ELR (cell line): ENCODE measurements around the gene BCL2L12.

Source experiments
- DNase-seq: peaks from one replicate; pipeline ENCODE4 v3.0.0-alpha.2; 2015; ENCODE audit warnings: low read depth

Gene BCL2L12

DNA sequence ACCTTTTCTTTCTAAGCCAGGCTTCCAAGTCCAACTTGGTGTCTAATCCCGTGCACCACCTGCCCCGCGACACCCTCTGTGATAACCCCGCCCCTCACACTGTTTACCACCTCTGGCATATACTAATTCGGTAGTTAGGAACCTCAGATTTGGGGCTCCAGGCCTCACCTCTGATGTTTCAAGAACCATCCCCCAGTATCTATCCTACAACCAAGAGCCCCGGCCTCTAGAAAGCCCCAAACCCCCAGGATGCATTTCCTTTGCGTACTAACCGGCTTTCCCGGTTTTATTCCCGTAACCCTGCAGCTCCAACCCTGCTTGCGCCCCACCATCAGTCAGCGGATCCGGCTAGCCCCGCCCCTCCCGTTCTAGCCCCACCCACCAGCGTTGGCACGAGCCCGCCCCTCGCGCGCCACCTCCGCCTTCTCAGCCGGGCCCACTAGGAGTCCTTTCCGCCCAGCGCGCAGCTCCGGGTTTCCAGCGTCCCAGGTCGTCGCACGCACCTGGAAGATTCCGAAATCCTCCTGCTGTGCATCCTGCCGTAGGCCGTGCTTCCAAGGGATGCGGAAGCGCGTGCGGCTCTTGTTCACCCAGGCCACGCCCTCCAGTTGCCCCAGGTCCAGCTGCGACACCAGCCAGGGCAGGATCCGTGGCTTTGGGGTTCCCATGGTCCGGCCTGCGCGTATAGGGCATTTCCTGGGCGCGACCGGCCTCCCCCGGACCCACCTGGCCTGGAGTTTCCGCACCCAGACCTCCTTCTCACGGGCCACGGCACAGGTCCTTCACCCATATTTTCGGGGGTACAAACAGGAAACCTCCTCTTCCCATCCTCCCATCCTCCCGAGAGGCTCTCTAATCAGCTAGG lies 1.3 kb upstream of the BCL2L12 start:
- DNase-seq: peak; percentile 86

DNA sequence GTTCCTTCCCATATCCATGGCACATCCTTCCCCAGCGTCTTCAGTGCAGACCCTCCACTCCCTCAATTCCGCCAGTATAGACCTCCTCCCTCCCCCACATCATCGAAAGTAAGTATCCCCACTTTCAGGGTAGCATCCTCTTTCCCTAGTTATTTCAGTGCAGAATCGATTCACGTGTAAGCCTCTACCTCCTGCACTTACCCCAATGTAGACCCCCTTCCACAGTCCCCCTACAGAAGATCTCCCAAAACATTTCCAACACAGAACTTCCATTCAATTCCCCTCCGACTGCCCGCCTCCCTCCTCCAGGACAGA lies 740 bp upstream of the BCL2L12 start:
- DNase-seq: no peak

DNA sequence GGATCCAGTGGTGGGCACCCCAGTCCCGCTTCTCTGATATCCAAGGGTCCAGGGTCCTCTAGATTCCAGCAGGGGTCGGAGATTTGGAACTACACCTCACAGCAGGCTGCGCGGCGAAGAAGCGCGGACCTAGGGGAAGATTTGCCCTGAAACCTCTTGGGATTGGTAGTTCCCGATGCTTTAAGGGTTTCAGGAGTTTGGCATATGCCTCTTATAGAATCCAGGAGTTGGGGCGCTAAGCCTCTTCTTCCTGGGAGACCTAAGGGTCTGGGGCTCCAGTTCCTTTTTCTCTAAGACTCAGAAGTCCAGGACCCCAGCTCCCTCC lies 349 bp downstream of the BCL2L12 start:
- DNase-seq: no peak

DNA sequence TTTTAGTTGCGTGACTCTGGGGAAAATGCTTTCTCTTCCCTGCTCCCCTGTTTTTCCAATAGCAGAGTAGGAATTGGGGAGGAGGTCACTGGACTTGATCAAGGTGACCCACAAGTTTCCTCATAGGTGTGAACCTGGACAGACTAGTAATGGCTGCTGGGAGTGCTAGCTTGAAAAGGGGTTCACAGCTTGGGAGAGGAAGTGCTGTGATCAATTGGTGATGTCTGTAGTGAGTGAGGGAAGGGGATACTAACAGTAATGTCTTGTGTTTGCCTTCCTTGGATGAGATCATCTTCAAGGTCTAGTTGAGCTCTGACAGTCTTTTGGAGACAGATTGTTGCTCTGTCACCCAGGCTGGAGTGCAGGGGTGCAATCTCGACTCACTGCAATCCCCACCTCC lies 1.7 kb downstream of the BCL2L12 start:
- no peak for DNase-seq

DNA sequence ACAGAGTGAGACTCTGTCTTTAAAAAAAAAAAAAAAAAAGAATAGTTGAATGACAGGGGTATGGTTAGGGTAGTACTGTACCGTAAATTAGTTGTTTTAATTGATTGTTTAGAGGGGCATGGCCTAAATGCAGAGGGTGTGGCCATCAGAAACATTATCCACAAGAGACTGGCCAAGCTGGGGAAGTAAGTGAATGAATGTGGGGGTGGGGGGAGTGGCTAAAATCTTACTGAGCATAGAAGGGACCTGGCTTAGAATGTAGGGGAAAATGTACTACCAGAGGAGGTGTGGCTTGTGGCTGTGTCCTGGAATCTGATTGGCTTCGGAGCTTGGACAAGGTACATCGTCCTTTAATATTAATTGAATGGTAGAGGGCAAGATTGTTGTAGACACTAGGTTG lies 3.8 kb downstream of the BCL2L12 start:
- no peak for DNase-seq

DNA sequence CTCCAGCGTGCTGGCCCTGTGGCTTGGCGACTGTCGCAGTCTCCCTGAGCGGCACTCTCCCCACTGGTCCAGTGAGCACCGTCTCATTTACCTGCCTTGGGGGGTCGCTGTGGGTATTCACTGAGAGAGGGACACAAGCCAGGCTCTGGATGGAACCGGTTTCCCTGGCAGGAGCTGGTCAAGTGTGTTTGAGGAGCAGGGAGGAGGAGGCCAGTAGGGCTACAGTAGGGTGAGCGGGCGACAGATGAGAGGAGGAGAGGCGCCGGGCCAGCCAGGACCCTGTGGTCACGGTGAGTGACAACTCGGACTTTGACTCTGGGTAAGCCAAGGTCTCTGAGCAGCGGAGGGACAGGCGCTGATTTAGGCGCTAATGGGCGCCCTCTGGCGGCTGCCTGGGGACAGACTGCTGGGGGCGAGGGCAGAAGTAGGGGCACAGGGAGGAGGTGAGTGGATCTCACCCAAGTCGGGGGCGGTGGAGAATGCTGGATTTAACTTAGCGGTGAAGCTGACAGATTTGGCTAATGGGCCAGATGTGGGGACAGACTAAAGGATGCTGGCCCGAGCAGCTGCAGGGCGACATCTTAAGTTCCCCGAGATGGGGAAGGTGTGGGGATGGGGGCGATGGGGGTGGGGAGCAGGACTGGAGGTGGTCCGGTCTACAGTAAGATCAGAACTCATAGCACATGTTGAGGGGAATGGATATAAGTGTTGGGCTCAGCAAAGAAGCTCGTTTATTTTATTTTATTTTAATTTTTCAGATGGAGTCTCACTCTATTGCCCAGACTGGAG lies 6.6 kb downstream of the BCL2L12 start:
- peak; percentile 75 for DNase-seq

DNA sequence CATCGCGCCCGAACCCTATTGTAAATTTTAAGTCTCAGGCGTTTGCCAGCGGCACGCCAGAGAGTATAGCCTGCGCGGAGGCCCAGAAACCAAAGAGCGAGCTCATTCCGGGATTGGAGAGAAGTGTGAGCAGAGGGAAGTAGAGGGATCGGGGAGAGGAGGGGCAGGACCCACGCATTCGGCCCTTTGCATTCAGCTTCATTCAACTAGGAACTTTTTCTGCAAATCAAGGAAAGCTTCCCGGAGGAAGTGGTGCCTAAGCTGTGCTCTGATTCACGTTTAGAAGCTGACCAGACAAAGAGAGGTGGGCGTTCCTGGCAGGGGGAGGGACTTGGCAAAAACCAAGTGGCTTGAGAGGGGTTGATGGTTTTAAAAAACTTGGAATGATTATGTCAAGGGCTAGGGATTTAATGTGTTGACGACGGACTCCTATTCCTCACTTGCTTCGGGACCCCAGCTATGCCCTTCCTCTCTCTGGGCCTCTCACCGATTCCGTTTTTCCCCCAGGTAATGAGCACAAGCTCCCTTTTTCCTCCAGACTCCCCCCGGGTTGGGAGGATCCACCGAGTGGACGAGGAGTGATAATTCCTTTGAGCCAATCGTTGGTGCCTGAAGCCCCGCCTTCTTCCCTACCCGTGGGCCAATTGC lies 10.5 kb downstream of the BCL2L12 start:
- DNase-seq: peak; percentile 92

DNA sequence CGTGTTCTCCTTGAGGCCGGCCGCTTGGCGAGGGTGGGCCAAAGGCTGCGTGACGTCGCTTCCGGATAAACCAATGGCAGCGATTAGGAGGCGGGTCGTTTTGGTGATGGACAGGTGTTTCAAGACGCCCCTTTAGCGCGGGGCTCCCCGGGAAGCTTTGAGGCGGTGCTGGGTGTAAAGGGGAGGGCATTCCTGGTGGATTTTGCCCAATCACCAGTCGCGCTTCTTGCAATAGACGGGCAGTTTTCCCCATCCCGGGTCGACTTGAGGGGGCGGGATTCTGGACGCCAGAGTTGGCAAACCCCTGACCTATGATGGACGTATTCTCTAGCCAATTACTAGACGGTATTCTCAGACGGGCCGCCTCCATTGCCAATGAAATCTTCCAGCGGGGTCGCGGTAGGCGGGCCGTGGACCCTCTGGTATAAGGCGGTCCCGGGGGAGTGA lies 11.1 kb downstream of the BCL2L12 start:
- peak; percentile 100 for DNase-seq

DNA sequence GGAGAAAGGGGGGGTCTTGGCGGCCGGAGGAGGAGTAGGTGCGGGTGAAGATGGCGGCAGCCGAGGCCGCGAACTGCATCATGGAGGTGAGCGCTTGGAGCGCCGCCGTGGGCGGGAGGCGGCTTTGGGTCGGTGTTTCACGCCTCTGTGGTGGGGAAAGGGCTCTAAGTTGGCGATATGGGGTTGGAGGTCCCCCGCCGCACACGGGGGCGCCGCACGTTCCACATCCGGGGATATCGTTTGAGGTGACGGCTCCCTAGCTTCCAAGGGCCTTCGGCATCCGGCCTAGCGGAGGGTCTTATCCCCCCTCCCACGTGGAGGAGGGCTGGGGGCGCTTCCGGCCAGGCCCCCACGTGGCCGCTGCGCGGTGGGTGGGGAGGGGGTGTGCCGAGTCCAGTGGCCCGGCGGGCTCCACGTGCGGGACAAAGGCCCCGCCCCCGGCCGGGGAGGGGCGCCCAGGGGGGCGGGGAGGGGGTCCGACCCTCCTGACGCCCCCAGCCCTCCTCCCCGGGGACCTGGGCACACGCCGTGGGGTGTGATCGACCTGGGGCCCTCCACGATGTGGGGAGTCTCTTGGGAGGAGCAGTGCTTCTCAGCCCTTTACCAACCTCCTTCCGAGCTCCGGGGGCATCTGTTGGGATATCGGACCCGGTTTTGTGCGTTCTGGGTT lies 11.6 kb downstream of the BCL2L12 start, which contains the start of gene PRMT1:
Gene PRMT1, plus strand, starts transcription at position 41 of the 670 bp plus-strand sequence. Its CDS starts 10 bp downstream, at position 51.
- peak; percentile 64 for DNase-seq

DNA sequence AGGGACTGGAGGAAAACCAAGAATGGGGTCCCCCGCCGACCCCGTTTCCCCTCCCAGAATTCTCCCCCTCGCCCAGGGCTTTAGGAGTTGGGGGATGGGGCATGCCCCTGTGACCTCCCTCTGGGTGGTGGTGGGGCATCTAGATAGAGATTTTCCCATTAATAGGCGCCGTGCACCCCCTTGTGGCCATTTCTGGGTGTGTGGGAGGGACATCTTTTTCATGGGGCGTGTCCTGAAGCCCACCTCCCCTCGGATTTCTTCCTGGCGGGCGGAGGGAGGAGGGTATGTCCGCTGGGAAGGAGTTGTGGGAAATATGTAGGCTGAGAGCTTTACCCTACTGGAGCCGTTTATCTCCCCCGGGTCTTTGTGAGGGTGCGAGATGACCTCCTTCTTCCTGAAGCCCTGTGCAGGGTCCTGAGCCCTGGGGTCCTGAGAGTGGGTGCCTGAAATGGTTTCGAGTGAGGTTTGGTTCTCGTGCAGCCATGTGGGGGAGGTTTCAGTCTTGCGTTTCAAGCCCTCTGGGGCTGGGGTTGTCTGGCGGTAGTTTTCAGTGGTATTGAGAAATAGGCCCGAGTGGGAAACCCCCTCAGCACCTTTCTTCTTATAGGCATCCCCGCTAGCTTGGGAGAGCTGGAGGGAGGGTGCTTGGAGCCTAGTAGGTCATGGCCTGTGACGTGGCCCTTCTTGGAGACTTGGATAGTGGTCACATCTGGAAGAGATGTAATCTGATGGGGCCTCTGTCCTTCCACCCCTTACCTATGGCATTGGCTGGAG lies 12.4 kb downstream of the BCL2L12 start:
- DNase-seq: peak; percentile 82

DNA sequence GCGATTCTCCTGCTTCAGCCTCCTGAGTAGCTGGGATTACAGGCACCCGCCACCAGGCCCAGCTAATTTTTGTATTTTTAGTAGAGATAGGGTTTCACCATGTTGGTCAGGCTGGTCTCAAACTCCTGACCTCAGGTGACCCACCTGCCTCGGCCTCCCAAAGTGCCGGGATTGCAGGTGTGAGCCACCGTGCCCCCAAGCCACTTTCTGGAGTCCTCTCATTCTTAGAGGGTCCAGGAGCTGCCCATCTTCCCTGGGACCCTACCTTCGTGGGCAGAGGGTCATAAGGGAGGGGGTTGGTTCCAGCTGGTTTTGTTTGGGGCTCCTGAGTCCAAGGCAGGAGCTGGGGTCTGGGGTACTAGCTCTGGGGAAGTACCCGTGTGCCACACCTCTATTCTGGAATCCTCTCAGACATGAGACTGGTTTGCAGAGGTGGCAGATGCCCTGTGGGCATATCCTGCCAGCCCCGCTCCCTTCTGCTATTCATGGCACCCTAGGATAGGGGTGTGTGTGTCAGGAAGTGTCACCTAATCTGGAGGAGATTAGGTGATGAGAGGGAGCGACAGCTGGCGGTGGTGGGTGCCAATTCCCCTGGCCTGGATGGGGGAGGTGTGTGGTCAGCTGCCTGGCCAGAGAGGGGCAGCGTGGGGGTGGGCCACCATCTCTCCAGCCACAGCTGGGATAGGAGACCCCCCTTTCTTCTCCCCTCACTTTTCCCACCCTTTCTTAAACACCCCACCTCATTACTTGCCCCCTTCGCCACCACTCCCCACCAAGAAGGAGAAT lies 13.4 kb downstream of the BCL2L12 start:
- DNase-seq: no peak

DNA sequence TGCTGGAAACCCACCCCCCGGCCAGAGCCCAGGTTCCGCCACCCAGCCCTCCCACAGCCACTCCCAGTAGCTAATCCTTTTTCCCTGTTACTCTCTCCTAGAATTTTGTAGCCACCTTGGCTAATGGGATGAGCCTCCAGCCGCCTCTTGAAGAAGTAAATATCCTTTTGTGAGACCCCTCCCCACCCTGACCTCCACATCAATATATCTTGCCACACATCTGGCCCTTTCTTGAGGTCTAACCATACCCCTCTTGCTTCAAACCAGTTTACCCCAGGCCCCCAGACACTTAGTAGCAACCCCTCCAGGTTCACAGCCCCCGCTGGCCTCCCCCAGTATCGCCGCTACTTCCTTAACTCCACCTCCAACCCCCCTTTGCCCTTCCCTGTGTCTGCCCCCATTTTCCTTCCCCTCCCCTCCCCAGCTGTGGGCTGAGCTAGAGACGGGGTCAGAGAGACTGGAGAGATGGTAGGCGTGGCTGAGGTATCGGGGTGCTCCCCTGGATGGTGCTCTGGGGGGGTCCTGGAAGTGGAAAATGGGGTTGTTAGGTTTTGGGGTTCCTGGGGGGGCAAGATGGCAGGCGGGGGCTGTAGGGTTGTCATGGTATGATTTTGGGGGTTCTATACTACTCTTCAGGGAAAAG lies 14.2 kb downstream of the BCL2L12 start:
- no peak for DNase-seq

DNA sequence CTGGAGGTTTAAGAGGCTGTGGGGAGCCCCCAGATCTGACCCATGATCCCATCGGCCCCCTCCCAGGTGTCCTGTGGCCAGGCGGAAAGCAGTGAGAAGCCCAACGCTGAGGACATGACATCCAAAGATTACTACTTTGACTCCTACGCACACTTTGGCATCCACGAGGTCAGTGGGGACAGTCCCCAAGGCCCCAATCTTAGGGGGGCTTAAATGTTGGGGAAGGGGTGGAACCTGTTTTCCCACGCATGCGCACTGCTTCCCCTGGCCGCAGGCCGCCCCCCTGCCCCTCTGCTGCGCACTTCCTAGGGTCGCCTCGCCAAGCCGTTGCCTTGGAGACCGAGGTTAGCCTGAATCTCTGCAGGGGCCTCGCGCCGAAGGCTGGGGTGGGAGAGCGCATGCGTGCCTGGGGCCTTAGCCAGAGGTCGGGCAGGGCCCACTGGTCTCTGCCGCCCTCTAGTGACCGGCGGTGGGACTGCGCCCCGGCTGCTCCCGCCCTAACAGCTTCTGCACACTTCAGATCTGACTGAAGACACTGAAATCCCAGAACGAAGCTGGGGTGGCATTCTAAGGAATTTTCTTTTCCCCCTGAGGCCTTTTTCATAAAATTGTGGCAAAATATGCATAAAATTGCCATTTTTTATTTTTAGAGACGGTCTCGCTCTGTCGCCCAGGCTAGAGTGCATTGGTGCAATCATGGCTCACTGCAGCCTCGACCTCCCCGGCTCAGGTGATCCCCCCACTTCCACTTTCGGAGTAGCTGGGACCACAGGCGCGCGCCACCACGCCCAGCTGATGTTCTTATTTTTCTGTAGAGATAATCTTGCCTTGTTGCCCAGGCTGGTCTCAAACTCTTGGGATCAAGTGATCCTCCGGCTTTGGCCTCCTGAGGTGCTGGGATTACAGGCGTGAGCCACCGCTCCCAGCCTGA lies 15.0 kb downstream of the BCL2L12 start:
- peak; percentile 83 for DNase-seq

DNA sequence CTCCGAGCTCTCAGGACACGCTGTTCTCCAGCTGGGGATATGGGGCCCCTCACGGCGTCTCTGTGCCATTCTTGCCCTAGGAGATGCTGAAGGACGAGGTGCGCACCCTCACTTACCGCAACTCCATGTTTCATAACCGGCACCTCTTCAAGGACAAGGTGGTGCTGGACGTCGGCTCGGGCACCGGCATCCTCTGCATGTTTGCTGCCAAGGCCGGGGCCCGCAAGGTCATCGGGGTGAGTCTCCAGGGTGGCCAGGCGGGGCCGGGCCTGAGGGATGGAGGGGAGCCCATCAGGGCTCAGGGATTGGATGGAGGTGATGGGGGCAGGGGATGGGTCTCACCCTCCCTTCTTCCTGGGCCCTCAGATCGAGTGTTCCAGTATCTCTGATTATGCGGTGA lies 16.1 kb downstream of the BCL2L12 start:
- DNase-seq: no peak

DNA sequence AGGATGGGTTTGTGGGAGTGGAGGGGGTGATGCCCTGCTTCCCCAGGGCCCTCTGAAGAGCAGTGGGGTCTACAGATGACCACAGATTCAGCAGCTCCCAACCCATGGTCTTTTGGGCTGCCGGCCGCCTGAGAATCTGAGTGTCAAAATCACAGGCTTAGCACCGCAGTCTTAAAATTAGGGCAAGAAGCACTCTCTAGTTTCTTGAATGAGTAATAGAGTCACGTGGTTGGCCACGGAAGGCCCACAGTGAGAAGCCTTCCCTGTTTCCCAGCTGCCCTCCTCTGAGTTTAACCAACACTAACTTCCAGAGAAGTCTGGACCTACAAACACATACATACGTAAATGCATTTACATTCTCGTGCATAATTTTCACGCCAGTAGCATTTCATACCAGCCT lies 16.5 kb downstream of the BCL2L12 start:
- DNase-seq: no peak

DNA sequence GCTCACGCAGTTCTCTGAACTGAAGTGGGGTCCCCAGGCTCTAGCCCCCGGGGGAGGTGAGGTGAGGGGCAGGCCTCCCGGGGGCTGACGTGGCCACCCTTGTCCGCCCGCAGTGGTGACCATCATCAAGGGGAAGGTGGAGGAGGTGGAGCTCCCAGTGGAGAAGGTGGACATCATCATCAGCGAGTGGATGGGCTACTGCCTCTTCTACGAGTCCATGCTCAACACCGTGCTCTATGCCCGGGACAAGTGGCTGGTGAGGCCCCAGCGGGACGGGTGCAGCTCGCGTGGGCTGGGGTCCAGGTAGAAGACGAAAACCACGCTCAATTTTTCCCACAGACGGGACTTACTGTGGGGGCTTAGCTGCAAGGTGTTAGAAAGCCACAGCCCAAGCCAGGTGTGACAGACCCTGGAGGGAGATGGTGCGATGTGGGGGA lies 18.1 kb downstream of the BCL2L12 start:
- no peak for DNase-seq

DNA sequence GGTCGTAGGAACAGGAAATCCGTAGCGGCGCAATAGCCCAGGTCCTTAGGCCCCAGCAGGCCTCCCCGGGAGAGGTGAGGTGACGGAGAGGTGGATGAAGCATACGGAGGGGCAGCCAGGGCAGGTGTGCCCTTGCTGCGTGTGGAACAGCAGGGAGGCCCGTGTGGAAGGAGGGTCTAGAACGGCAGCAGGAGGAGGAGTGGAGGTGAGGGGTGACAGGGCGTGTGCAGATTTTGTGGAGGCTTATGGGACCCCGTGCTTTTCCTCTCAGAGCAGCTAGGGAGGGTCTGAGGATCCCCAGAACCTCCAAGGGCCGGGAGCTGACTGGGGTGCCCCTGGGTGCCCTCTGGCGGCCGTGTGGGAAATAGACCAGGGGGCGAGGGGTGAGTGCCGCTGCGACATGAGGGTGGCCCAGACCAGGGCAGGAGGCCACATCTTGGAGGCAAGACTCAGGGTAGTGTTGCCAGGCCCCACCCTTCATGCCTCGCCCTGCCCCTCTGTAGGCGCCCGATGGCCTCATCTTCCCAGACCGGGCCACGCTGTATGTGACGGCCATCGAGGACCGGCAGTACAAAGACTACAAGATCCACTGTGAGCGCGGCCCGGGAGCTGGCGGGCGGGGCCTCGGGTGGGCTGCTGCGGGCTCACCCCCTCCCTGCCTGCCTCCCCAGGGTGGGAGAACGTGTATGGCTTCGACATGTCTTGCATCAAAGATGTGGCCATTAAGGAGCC lies 18.7 kb downstream of the BCL2L12 start:
- DNase-seq: peak; percentile 38

DNA sequence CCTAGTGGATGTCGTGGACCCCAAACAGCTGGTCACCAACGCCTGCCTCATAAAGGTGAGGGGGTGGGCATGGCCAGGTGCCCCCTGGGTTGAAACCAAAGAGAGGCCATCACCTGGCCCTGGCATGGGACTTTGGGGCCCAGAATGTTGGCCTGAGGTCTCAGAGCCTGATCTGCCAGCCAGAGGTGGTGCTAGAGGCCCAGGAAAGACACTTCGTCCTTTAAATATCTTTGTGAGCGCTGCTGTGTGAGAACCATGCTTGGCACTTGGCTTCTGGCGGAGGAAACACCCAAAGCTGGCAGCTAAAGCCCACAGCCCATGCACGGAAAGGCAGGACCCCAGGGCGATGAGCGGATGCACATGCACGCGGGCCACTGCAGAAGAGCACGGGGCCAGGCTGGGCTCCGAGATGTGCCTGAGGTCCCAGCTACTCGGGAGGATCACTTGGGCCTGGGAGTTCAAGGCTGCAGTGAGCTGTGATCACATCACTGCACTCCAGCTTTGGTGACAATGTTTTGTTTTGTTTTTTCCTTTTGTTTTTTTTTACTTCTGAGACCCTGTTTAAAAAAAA lies 19.3 kb downstream of the BCL2L12 start:
- no peak for DNase-seq
